GM12878 (cell line): ENCODE measurements around the gene SOX14. TPM values are rescaled to one million over a fixed set of nuclear protein-coding genes. Genes with fewer than 3 reads are reported as not detected.

ENCODE experiments used
- ATAC-seq: fragments of 200-7000 bp; cut with Tn5 transposase; 3 replicates; pipeline ENCODE4 v1.9.1; 2020; ENCODE audit warnings: mild to moderate bottlenecking, moderate library complexity
- BruUV-seq: library from RNA; stranded (reverse); fragments of 400-500 nt; replicated peaks from 2 replicates; lab custom pipeline; 2021; lab: Mats Ljungman, UMichigan
- CTCF ChIA-PET: fragments of 300-600 bp; sonication (Branson Sonifier 250); formaldehyde crosslinking; extraction: SDS; loops from one replicate; lab custom pipeline; 2021; ENCODE audit warnings: inconsistent platforms; lab: Yijun Ruan, JAX
- POLR2A ChIA-PET: fragments of 350-600 bp; formaldehyde crosslinking; extraction: SDS; loops from one replicate; lab custom pipeline; 2021; ENCODE audit warnings: inconsistent platforms; lab: Charles Lee
- RAD21 ChIA-PET: fragments of 300-600 bp; sonication (Branson Sonifier 250); formaldehyde crosslinking; loops from one replicate; lab custom pipeline; 2023; ENCODE audit warnings: antibody characterized with exemption; ENCODE audit not compliant: unreplicated experiment; lab: Charles Lee
- SMC1A ChIA-PET: fragments of 300-600 bp; sonication (Branson Sonifier 250); formaldehyde crosslinking; loops from one replicate; lab custom pipeline; 2023; ENCODE audit not compliant: unreplicated experiment, uncharacterized antibody; lab: Charles Lee
- DNase-seq: peaks from one replicate; pipeline ENCODE4 v3.0.0-alpha.2; 2011; ENCODE audit warnings: low read depth, low spot score
- FAIRE-seq: peaks from 3 replicates; lab custom pipeline; 2011; peaks lifted over from hg19 to GRCh38; lab: Jason Lieb, UNC
- H2AFZ ChIP-seq: 2 replicates; pipeline ENCODE4 v1.6.0; 2011; ENCODE audit warnings: low read depth, low read length, control low read depth; ENCODE audit not compliant: control insufficient read depth
- H3K27ac ChIP-seq: 2 replicates; pipeline ENCODE4 v1.5.1; 2011; ENCODE audit warnings: control low read depth; ENCODE audit not compliant: control insufficient read depth, insufficient read depth
- H3K27me3 ChIP-seq, 2 experiments: replicated peaks in 1 of 2; 2 replicates each; pipeline versions ENCODE4 v1.6.0 to v1.6.1; 2011; ENCODE audit warnings: low read length in 1 of 2; ENCODE audit not compliant: control insufficient read depth in 2 of 2, insufficient read depth in 2 of 2
- H3K36me3 ChIP-seq, 2 experiments: 2 replicates each; pipeline ENCODE4 v1.5.1; 2011; ENCODE audit warnings: low read length in 1 of 2; ENCODE audit not compliant: control insufficient read depth in 2 of 2, insufficient read depth in 2 of 2
- H3K4me1 ChIP-seq: 2 replicates; pipeline ENCODE4 v1.6.1; 2011; ENCODE audit warnings: mild to moderate bottlenecking, low read length, moderate library complexity, mixed read lengths; ENCODE audit not compliant: control insufficient read depth, insufficient read depth
- H3K4me2 ChIP-seq: 2 replicates; pipeline ENCODE4 v1.6.0; 2011; ENCODE audit warnings: control low read depth; ENCODE audit not compliant: control insufficient read depth, insufficient read depth
- H3K4me3 ChIP-seq: fragments of 200-600 bp; sonication (generic); 2 replicates; pipeline ENCODE4 v1.5.1; 2016
- H3K79me2 ChIP-seq: 2 replicates; pipeline ENCODE4 v1.6.0; 2011; ENCODE audit warnings: low read length; ENCODE audit not compliant: control insufficient read depth, insufficient read depth
- H3K9ac ChIP-seq: 2 replicates; pipeline ENCODE4 v1.8.0; 2011; ENCODE audit warnings: low read length, control low read depth, mixed read lengths; ENCODE audit not compliant: control insufficient read depth, insufficient read depth
- H3K9me3 ChIP-seq: replicated peaks from 3 replicates; pipeline ENCODE4 v1.5.1; 2011; ENCODE audit warnings: mild to moderate bottlenecking, low read length; ENCODE audit not compliant: control insufficient read depth, insufficient read depth
- H4K20me1 ChIP-seq: 2 replicates; pipeline ENCODE4 v1.6.0; 2011; ENCODE audit not compliant: control insufficient read depth, insufficient read depth
- BACH1 ChIP-seq: fragments of 450-650 bp; IDR thresholded peaks from 2 replicates; pipeline ENCODE4 v1.6.1; 2017; ENCODE audit warnings: mild to moderate bottlenecking, borderline replicate concordance
- RCOR1 ChIP-seq: conservative IDR thresholded peaks from 2 replicates; pipeline ENCODE4 v1.6.1; 2012; ENCODE audit warnings: low read depth, low read length, improper control_type of control experiment
- SMARCA5 ChIP-seq: fragments of 450-650 bp; IDR thresholded peaks from 2 replicates; pipeline ENCODE4 v1.6.1; 2017; ENCODE audit warnings: mild to moderate bottlenecking
- TCF3 ChIP-seq: IDR thresholded peaks from 2 replicates; pipeline ENCODE4 v1.6.1; 2012; ENCODE audit warnings: low read depth, mild to moderate bottlenecking, low read length, borderline replicate concordance; ENCODE audit not compliant: insufficient read depth
- WGBS: methylation state at CpG from one replicate; pipeline ENCODE4 v1.1.6; 2016; ENCODE audit warnings: low lambda C conversion rate; ENCODE audit not compliant: insufficient replicate concordance, insufficient coverage; ENCODE audit errors: missing lambda C conversion rate; 5-methylcytosine and 5-hydroxymethylcytosine counted together
- in situ Hi-C: fragments of 300-500 bp; cut with MboI; formaldehyde crosslinking; loops from 9 replicates; pipeline ENCODE4 v1.14.3; 2018; ENCODE audit warnings: mixed read lengths
- intact Hi-C: fragments of 100-400 bp; cut with micrococcal nuclease; formaldehyde crosslinking; loops from one replicate; pipeline ENCODE4 v1.14.2; 2022; ENCODE audit not compliant: unreplicated experiment
- polyA plus RNA-seq, 11 experiments: library from polyadenylated mRNA; depleted of rRNA in 4 of 11; unstranded in 6 of 11; stranded (reverse) in 5 of 11; fragments of >200 nt; fragmentation: Nextera tagmentation in 4 of 11; fragmentation: Illumina TruSeq in 1 of 11; extraction: Ambion mirVana in 4 of 11; extraction: Trizol in 1 of 11; gene quantifications; 1 replicate in 1 of 11; 2 replicates in 10 of 11; pipeline versions ENCODE4 v1.2.1 to v1.2.3, GENCODE V29; 2011 to 2016; ENCODE audit warnings: inconsistent platforms in 2 of 11, missing spikeins in 2 of 11, low read depth in 1 of 11
- total RNA-seq, 4 experiments: library from RNA; depleted of rRNA in 3 of 4; stranded (reverse); fragments of >200 nt in 3 of 4; fragmentation: Illumina TruSeq in 1 of 4; extraction: Trizol in 1 of 4; gene quantifications; 2 replicates each; pipeline versions ENCODE4 v1.2.1 to v1.2.3, GENCODE V29; 2013 to 2021
- TF ChIP-seq, protein P1 (sequence below): IDR thresholded peaks from 2 replicates; pipeline ENCODE4 v1.6.1; 2011; ENCODE audit warnings: low read depth, low read length, improper control_type of control experiment, borderline replicate concordance

The SOX14 gene
- total and polyA plus RNA-seq, 10 of the 15 experiments (the other 5 are each of a cell fraction or from before 2014, with no cell fraction given), result 0.11 TPM; not detected in 9

DNA sequence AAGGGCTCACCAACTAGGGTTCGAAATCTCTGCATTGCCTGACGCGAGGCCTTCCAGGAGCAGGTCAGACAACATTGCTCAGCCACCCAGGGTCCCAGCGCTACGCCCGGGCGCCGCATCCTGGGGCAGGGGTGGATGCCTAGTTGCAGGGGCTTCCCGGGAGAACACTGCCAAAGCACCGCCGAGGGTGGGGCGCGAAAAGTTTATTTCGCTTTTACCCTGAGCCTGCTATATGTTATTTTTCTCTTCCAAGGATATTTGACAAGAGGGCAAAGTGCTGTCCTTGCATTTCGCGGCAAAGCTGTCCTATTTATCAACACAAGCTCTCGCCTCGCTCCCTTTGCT lies 549 bp upstream of the SOX14 start:
- no peak for FAIRE-seq
- ChIA-PET POLR2A (no interaction called here), CTCF (no interaction called here)
- Histone ChIP-seq H3K36me3 (no peaks in the 10 kb centered on the region), H3K4me3 (no peak overlapping the region), H4K20me1 (no peaks in the 10 kb centered on the region), H3K27me3 (peaks cover 19 to 27% of the 10 kb centered on the region in 2 experiments), H2AFZ (no peak overlapping the region), H3K27ac (no peak overlapping the region)
- DNase-seq, result no peak
- TF ChIP-seq BACH1 (no peak), RCOR1 (no peak)
- TF ChIP-seq, all 136 proteins: peak for 0
- no peak for ATAC-seq
- BruUV-seq, result no TSS peak
- Histone ChIP-seq H3K4me1 (no peaks in the 10 kb centered on the region), H3K9me3 (no peaks in the 10 kb centered on the region; the same call in 2 of the 3 replicates), H3K79me2 (no peaks in the 10 kb centered on the region), H3K4me2 (no peak overlapping the region; the same call in 1 of the 2 replicates), H3K9ac (no peak overlapping the region)
- SMC1A ChIA-PET, result no interaction called here
- in situ Hi-C loops, result loop anchor here (25.0 kb wide), 1 partner anchor 1174 kb away; the partner anchor contains the start of genes FOXL2 and FOXL2NB
- intact Hi-C loops, result no loop called here
- RAD21 ChIA-PET, result no interaction called here
- WGBS, result 15% methylated on average over 18 of the region's 18 CpGs

DNA sequence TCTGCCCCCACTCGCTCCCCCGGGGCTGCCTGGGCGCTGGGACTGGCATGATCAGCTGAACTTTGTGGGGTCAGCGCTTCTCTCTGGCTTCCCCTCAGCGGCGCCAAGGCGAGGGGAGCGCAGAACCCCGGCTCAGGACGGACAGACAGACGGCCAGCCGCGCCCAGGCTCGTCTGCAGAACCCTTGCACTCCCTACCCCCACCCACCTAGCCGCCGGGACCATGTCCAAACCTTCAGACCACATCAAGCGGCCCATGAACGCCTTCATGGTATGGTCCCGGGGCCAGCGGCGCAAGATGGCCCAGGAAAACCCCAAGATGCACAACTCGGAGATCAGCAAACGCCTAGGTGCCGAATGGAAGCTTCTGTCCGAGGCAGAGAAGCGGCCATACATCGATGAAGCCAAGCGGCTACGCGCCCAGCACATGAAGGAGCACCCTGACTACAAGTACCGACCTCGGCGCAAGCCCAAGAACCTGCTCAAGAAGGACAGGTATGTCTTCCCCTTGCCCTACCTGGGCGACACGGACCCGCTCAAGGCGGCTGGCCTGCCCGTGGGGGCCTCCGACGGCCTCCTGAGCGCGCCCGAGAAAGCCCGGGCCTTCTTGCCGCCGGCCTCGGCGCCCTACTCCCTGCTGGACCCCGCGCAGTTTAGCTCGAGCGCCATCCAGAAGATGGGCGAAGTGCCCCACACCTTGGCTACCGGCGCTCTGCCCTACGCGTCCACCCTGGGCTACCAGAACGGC lies 621 bp downstream of the SOX14 start:
- ChIA-PET SMC1A (no interaction called here), CTCF (no interaction called here), RAD21 (no interaction called here), POLR2A (no interaction called here)
- Histone ChIP-seq H4K20me1 (no peaks in the 10 kb centered on the region), H3K27ac (no peak overlapping the region), H3K79me2 (no peaks in the 10 kb centered on the region), H3K36me3 (no peaks in the 10 kb centered on the region), H2AFZ (no peak overlapping the region), H3K27me3 (peaks cover 23 to 33% of the 10 kb centered on the region in 2 experiments), H3K4me2 (no peak overlapping the region), H3K4me3 (no peak overlapping the region), H3K9ac (no peak overlapping the region), H3K4me1 (no peaks in the 10 kb centered on the region), H3K9me3 (no peaks in the 10 kb centered on the region; the same call in 2 of the 3 replicates)
- TF ChIP-seq SMARCA5, result no peak
- TF ChIP-seq TCF3, result no peak
- TF ChIP-seq, protein P1, sequence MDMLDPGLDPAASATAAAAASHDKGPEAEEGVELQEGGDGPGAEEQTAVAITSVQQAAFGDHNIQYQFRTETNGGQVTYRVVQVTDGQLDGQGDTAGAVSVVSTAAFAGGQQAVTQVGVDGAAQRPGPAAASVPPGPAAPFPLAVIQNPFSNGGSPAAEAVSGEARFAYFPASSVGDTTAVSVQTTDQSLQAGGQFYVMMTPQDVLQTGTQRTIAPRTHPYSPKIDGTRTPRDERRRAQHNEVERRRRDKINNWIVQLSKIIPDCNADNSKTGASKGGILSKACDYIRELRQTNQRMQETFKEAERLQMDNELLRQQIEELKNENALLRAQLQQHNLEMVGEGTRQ, result no peak
- WGBS, result 63% methylated on average over 53 of the region's 58 CpGs
- DNase-seq, result no peak
- intact Hi-C loops, result no loop called here
- BruUV-seq, result no TSS peak
- no peak for FAIRE-seq
- ATAC-seq, result no peak
- in situ Hi-C loops, result loop anchor here (25.0 kb wide), 1 partner anchor 1173 kb away; the partner anchor contains the start of genes FOXL2 and FOXL2NB
